Suprapubic skin (tissue), 4 donors: ENCODE measurements around the gene EEF2K. TPM values are rescaled to one million over a fixed set of nuclear protein-coding genes. Genes with fewer than 3 reads are reported as not detected.
"Not testable (repeated sequence)": the region's sequence is repeated elsewhere in the genome, so short reads cannot be mapped to it uniquely, and the experiment has no call there.

Experiments
- DNase-seq, 2 donors: peaks; one replicate each; pipeline ENCODE4 v3.0.0-alpha.2; 2019; ENCODE audit warnings: low spot score in 2 of 2
- H3K27ac ChIP-seq: fragments of 200-600 bp; sonication (generic); one replicate; pipeline ENCODE4 v1.5.1; 2019
- H3K27me3 ChIP-seq: fragments of 200-600 bp; sonication (generic); one replicate; pipeline ENCODE4 v1.5.1; 2019
- H3K36me3 ChIP-seq: fragments of 200-600 bp; sonication (generic); one replicate; pipeline ENCODE4 v1.5.1; 2019
- H3K4me1 ChIP-seq: fragments of 200-600 bp; sonication (generic); one replicate; pipeline ENCODE4 v1.5.1; 2019
- H3K4me3 ChIP-seq: fragments of 200-600 bp; sonication (generic); one replicate; pipeline ENCODE4 v1.5.1; 2019; ENCODE audit warnings: mild to moderate bottlenecking
- H3K9me3 ChIP-seq: fragments of 200-600 bp; sonication (generic); one replicate; pipeline ENCODE4 v1.5.1; 2019
- EP300 ChIP-seq: sonication (generic); formaldehyde crosslinking; IDR thresholded peaks from one replicate; pipeline ENCODE4 v1.6.1; 2017; ENCODE audit warnings: antibody characterized with exemption
- POLR2A ChIP-seq, 2 donors: fragments of 450-650 bp; IDR thresholded peaks; one replicate each; pipeline ENCODE4 v1.6.1; 2017; ENCODE audit warnings: antibody characterized with exemption in 2 of 2, mild to moderate bottlenecking in 2 of 2, moderate library complexity in 2 of 2
- POLR2AphosphoS5 ChIP-seq, 3 donors: sonication (generic); formaldehyde crosslinking; IDR thresholded peaks; one replicate each; pipeline ENCODE4 v1.6.1; 2017; ENCODE audit warnings: antibody characterized with exemption in 3 of 3
- WGBS: methylation state at CpG from one replicate; pipeline ENCODE4 v1.1.5; 2018; 5-methylcytosine and 5-hydroxymethylcytosine counted together
- total RNA-seq, 4 donors: library from RNA; depleted of rRNA; stranded (reverse); fragments of >200 nt; gene quantifications; one replicate each; pipeline ENCODE4 v1.1.0, GENCODE V29; 2016
- TF ChIP-seq, protein P1 (sequence below), 2 donors: fragments of 200-600 bp in 1 of 2; fragments of 450-650 bp in 1 of 2; sonication (generic) in 1 of 2; IDR thresholded peaks; one replicate each; pipeline ENCODE4 v1.5.1; 2016 to 2019; ENCODE audit warnings: antibody characterized with exemption in 2 of 2, mild to moderate bottlenecking in 1 of 2, moderate library complexity in 1 of 2

The EEF2K gene
- total RNA-seq, 4 donors from 2014 or later, result 50.9 to 194 (median 73.8) TPM

DNA sequence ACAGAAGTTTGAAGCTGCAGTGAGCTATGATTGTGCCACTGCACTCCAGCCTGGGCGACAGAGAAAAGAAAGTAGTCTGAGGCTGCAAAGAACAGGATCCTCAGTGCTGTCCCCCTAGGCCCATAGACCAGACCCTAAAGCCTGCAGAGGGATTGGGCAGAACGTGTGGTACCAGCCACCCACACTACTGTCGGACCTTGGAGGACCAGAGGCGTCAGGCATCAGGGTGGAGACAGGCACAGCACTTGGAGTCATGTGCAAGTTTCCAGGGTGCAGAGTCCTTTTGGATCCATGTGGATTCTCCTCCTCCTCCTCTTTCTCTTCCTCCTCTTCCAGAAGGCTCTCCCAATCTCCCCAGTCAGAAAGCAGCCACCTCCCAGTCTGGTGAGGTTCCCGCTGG, 41.6 kb upstream of the EEF2K start:
- H3K4me3 ChIP-seq, result no peak overlapping the region
- H3K36me3 ChIP-seq, result no peaks in the 10 kb centered on the region
- WGBS, result 93% methylated on average over 5 of the region's 5 CpGs
- no peak for DNase-seq
- peaks cover 25% of the 10 kb centered on the region for H3K27me3 ChIP-seq
- peaks cover 7% of the 10 kb centered on the region for H3K4me1 ChIP-seq
- no peak overlapping the region for H3K27ac ChIP-seq
- TF ChIP-seq POLR2A (IDR thresholded peaks at IDR 0.05), result no peak
- TF ChIP-seq, protein P1, sequence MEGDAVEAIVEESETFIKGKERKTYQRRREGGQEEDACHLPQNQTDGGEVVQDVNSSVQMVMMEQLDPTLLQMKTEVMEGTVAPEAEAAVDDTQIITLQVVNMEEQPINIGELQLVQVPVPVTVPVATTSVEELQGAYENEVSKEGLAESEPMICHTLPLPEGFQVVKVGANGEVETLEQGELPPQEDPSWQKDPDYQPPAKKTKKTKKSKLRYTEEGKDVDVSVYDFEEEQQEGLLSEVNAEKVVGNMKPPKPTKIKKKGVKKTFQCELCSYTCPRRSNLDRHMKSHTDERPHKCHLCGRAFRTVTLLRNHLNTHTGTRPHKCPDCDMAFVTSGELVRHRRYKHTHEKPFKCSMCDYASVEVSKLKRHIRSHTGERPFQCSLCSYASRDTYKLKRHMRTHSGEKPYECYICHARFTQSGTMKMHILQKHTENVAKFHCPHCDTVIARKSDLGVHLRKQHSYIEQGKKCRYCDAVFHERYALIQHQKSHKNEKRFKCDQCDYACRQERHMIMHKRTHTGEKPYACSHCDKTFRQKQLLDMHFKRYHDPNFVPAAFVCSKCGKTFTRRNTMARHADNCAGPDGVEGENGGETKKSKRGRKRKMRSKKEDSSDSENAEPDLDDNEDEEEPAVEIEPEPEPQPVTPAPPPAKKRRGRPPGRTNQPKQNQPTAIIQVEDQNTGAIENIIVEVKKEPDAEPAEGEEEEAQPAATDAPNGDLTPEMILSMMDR (IDR thresholded peaks at IDR 0.05), result no peak
- TF ChIP-seq POLR2AphosphoS5 (IDR thresholded peaks at IDR 0.05), result no peak
- TF ChIP-seq EP300, result no peak
- no peaks in the 10 kb centered on the region for H3K9me3 ChIP-seq

DNA sequence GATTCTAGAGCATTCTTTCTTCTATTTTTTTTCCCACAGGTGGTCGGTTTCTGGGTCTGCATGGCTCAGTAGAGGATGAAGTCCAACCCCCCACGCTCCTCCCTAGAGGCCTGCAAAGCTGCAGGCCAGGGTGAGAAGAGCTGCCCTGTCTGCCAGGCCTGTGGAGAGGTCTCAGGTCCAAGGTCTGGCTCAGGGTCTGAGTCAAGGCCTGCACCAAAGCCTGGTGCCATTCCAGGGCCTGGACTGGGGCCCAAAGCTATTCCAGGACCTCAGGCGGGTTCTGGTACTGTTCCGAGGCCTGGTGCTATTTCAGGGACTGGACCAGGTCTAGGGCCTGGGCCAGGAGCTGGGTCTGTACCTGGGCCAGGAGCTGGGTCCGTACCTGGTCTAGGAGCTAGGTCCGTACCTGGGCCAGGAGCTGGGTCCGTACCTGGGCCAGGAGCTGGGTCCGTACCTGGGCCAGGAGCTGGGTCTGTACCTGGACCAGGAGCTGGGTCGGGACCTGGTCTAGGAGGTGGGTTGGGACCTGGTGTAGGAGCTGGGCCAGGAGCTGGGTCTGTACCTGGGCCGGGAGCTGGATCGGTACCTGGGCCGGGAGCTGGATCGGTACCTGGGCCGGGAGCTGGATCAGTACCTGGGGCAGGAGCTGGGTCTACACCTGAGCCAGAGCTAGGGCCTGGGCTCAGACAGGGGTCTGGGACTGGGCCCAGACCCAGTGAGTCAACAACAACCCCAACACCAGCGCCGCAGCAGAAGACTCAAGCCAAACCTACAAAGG, 40.4 kb upstream of the EEF2K start:
- no peak for TF ChIP-seq POLR2A (IDR thresholded peaks at IDR 0.05)
- TF ChIP-seq EP300, result no peak
- TF ChIP-seq POLR2AphosphoS5 (IDR thresholded peaks at IDR 0.05), result no peak
- TF ChIP-seq, protein P1 (IDR thresholded peaks at IDR 0.05), result no peak
- Histone ChIP-seq H3K9me3 (no peaks in the 10 kb centered on the region), H3K27me3 (peaks cover 25% of the 10 kb centered on the region), H3K27ac (no peak overlapping the region), H3K4me1 (peaks cover 7% of the 10 kb centered on the region), H3K36me3 (no peaks in the 10 kb centered on the region), H3K4me3 (no peak overlapping the region)
- WGBS, result 87% methylated on average over 5 of the region's 16 CpGs
- no peak for DNase-seq

DNA sequence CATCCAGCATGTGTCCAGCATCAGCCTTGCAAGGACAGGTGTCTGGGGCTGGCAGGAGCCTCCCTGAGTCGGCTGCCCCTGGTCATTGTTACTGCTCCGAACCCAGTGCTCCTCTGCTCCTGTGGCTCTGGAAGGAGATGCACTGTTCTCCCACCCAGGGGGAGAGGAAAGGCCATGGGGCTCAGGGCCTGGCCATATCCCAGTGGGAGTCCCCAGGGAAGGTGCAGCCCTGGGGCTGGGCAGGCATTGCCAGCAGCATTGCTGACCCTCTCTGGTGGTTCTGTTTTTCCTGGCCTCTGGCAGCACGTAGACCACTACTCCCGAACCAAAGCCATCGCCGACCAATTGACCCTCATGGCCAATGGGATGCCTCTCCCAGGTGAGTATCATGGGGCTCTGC, 34.1 kb upstream of the EEF2K start:
- H3K4me3 ChIP-seq, result no peak overlapping the region
- no peaks in the 10 kb centered on the region for H3K9me3 ChIP-seq
- no peak overlapping the region for H3K27ac ChIP-seq
- TF ChIP-seq, protein P1 (IDR thresholded peaks at IDR 0.05), result no peak
- no peak for TF ChIP-seq EP300
- TF ChIP-seq POLR2A (IDR thresholded peaks at IDR 0.05), result no peak
- no peak for TF ChIP-seq POLR2AphosphoS5 (IDR thresholded peaks at IDR 0.05)
- no peaks in the 10 kb centered on the region for H3K27me3 ChIP-seq
- H3K4me1 ChIP-seq, result no peaks in the 10 kb centered on the region
- 87% methylated on average over 5 of the region's 6 CpGs for WGBS
- DNase-seq, result no peak
- no peaks in the 10 kb centered on the region for H3K36me3 ChIP-seq

DNA sequence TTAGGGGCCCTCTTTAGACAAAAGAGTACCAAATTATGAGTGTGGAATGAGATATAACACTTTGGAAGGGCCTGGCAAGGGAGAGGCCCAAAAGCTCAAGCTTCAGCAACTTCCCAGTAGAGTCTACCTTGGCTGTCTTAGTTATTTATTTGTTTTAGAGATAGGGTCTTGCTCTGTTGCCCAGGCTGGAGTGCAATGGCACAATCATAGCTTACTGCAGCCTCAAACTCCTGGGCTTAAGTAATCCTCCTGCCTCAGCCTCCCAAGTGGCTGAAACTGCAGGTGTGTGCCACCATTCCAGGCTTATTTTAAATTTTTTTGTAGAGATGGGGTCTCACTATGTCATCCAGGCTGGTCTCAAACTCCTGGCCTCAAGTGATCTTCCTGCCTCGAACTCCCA, 33.4 kb upstream of the EEF2K start:
- H3K27ac ChIP-seq, DNase-seq, H3K9me3 ChIP-seq, H3K4me1 ChIP-seq, H3K36me3 ChIP-seq, H3K4me3 ChIP-seq, H3K27me3 ChIP-seq: not testable (repeated sequence)
- 95% methylated on average over 1 of the region's 1 CpG for WGBS

DNA sequence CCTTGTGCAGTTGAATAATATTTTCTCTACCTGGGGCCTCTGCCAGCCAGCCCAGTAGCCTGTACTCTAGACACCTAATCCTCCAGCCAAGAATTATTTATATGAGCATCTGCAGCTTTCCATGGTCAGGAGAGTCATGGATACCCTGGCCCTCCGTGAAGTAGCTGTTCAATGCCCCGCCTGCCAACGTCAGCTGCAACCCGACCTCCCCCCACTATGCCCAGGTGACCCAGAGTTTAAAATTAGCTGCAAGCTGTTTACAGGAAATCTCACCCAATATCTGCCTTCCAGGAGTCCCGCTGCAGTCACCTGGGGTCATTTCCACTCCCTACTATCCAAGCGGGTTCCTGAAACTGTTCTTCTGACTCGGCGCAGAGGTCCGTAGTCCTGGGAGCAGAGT, 31.4 kb upstream of the EEF2K start:
- H3K27ac ChIP-seq, result no peak overlapping the region
- no peaks in the 10 kb centered on the region for H3K4me1 ChIP-seq
- WGBS, result 76% methylated on average over 9 of the region's 9 CpGs
- no peaks in the 10 kb centered on the region for H3K9me3 ChIP-seq
- no peaks in the 10 kb centered on the region for H3K36me3 ChIP-seq
- no peak overlapping the region for H3K4me3 ChIP-seq
- TF ChIP-seq POLR2A (IDR thresholded peaks at IDR 0.05) (no peak), POLR2AphosphoS5 (IDR thresholded peaks at IDR 0.05) (no peak), EP300 (no peak)
- TF ChIP-seq, protein P1 (IDR thresholded peaks at IDR 0.05), result no peak
- no peaks in the 10 kb centered on the region for H3K27me3 ChIP-seq
- no peak for DNase-seq
